Measurements from ENCODE around the gene HAVCR1.

HAVCR1 gene

DNA sequence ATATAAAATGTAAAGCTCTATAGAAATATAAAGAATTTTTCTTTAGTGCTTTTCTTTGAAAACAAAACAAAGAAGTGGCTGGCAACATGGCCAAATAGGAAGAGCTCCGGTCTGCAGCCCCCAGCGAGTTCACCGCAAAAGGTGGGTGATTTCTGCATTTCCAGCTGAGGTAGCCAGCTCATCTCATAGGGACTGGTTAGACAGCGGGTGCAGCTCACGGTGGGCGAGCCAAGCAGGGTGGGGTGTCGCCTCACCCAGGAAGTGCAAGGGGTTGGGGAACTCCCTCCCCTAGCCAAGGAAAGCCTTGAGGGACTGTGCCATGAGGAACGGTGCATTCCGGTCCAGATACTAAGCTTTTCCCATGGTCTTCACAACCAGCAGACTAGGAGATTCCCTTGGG is 74.9 kb downstream of the HAVCR1 start:
- DNase-seq: no peak

DNA sequence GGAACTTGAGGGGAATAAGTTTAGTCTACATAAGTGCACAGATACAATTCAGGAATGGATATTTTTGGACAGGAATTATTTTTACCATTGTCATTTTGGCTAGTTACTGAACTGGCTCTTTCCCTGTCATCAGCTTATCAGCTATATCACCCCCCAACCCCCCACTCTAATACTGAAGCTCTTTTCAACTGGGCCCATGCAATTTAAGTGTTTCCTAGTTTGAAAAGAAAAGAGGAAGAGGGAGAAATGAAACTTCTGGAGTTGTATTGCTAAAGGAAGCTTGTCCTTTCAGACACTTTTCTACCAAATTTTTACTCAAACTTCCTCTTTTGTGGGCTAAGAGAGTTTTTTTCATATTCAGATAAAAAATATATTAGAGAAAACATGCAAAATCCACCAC is 77.4 kb downstream of the HAVCR1 start:
- DNase-seq: no peak

Data from fibroblast of skin of abdomen (primary cell).